GM19193 (cell line): ENCODE results near the gene RHOD.

Source experiments
- POLR2A ChIP-seq: IDR thresholded peaks from 4 replicates; pipeline ENCODE4 v1.6.1; 2011; ENCODE audit not compliant: insufficient read depth, insufficient read length; ENCODE audit errors: extremely low read depth

Gene RHOD

GRCh38 chr11:67111261-67111660, 54.6 kb downstream of the RHOD start:
- no peak for TF ChIP-seq POLR2A

- no peak for TF ChIP-seq POLR2A
Observed at GRCh38 chr11:67113231-67113721, 56.6 kb downstream of the RHOD start.

GRCh38 chr11:67114275-67114896, 57.7 kb downstream of the RHOD start:
- TF ChIP-seq POLR2A: no peak

- TF ChIP-seq POLR2A: no peak
Observed at GRCh38 chr11:67116758-67117105, 60.1 kb downstream of the RHOD start.

- TF ChIP-seq POLR2A: no peak
Observed at GRCh38 chr11:67117176-67117575, 60.5 kb downstream of the RHOD start.

- TF ChIP-seq POLR2A: no peak
Observed at GRCh38 chr11:67117672-67118180, 61.1 kb downstream of the RHOD start.

- TF ChIP-seq POLR2A: peak; percentile 63
Observed at GRCh38 chr11:67118181-67118766, 61.6 kb downstream of the RHOD start.

GRCh38 chr11:67118801-67119584, 62.3 kb downstream of the RHOD start, which contains the start of gene KDM2A:
Gene KDM2A, plus strand, starts transcription at chr11:67119263. Its CDS starts 2,054 bp downstream, at chr11:67121317.
- peak; percentile 52 for TF ChIP-seq POLR2A

GRCh38 chr11:67119585-67120391, 63.1 kb downstream of the RHOD start:
- TF ChIP-seq POLR2A: peak; percentile 27

- no peak for TF ChIP-seq POLR2A
Observed at GRCh38 chr11:67120456-67120855, 63.8 kb downstream of the RHOD start.

- no peak for TF ChIP-seq POLR2A
Observed at GRCh38 chr11:67120881-67121710, 64.4 kb downstream of the RHOD start.
